AG10803 (cell line): Measurements from ENCODE around the gene RGS9BP.
A peak's percentile ranks its signal among the peaks of the same experiment; 100 is the strongest.

Source experiments
- DNase-seq: peaks from one replicate; pipeline ENCODE4 v3.0.0; 2010; ENCODE audit warnings: low read depth
- H3K4me3 ChIP-seq: 2 replicates; pipeline ENCODE4 v1.5.1; 2011; ENCODE audit warnings: mild to moderate bottlenecking, low read length, control low read depth
- CTCF ChIP-seq: conservative IDR thresholded peaks from 2 replicates; pipeline ENCODE4 v1.5.1; 2011; ENCODE audit warnings: mild to moderate bottlenecking, low read length, control low read depth, inconsistent platforms

Gene RGS9BP, protein sequence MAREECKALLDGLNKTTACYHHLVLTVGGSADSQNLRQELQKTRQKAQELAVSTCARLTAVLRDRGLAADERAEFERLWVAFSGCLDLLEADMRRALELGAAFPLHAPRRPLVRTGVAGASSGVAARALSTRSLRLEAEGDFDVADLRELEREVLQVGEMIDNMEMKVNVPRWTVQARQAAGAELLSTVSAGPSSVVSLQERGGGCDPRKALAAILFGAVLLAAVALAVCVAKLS

GRCh38 chr19:32675720-32676185, at the start of gene RGS9BP:
Gene RGS9BP (plus strand): TSS chr19:32675848. CDS start chr19:32676264, 416 bp downstream.
- peak within 1 kb of the TSS; percentile 94 for H3K4me3 ChIP-seq
- TF ChIP-seq CTCF: no peak
- DNase-seq: peak; percentile 70

GRCh38 chr19:32626969-32627368, 48.7 kb upstream of the RGS9BP start:
- H3K4me3 ChIP-seq: no peak overlapping the region
- no peak for TF ChIP-seq CTCF
- DNase-seq: no peak

GRCh38 chr19:32627714-32628270, 47.9 kb upstream of the RGS9BP start:
- H3K4me3 ChIP-seq: no peak overlapping the region
- no peak for DNase-seq
- TF ChIP-seq CTCF: no peak

GRCh38 chr19:32630338-32630737, 45.3 kb upstream of the RGS9BP start:
- H3K4me3 ChIP-seq: no peak overlapping the region
- TF ChIP-seq CTCF: no peak
- DNase-seq: no peak

- no peak for TF ChIP-seq CTCF
- no peak overlapping the region for H3K4me3 ChIP-seq
- no peak for DNase-seq
These were observed 44.3 kb upstream of the RGS9BP start for GRCh38 chr19:32631381-32631780.

DNA sequence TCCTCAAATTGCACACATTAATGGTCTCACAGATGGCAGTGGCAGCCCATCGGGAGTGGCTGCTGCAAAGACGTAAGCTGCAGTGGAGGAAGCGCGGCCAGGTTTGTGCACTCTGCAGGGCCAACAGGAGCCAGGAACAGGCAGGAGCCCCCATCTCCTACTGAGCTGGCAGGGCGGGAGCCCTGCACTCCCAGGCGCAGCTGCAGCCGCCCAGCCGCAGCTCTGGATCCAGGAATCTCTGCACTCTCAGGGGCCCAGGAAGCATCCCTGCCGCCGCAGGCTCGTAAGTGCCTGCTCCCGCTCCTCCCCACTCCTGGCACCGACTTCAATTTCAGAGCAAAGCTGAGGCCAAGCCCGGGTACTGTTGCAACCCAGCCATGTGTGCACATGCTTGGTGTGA, 38.2 kb upstream of the RGS9BP start:
- H3K4me3 ChIP-seq: no peak overlapping the region
- DNase-seq: no peak
- TF ChIP-seq CTCF: no peak

GRCh38 chr19:32638625-32639024, 37.0 kb upstream of the RGS9BP start:
- no peak for TF ChIP-seq CTCF
- H3K4me3 ChIP-seq: no peak overlapping the region
- DNase-seq: no peak
